ENCODE results near the gene CASZ1.

CASZ1 gene

GRCh38 chr1:10709646-10710045, 86.8 kb downstream of the CASZ1 start:
- Histone ChIP-seq H3K27ac (ENCODE audit: low read depth, low read length) (no peak overlapping the region), H3K36me3 (ENCODE audit: control insufficient read depth in 5 of 5, insufficient read depth in 5 of 5, low read length in 5 of 5) (no peaks in the 10 kb centered on the region), H3K27me3 (ENCODE audit: control insufficient read depth in 5 of 5, insufficient read depth in 4 of 5, low read length in 5 of 5) (peaks cover 23 to 42% (median 30%) of the 10 kb centered on the region in 5 donors), H3K4me1 (ENCODE audit: control insufficient read depth in 5 of 5, insufficient read depth in 5 of 5, low read length in 5 of 5) (peaks cover 0 to 13% (median 2%) of the 10 kb centered on the region in 5 donors), H3K4me3 (ENCODE audit: low read depth in 1 of 5, low read length in 5 of 5) (no peak overlapping the region), H3K9me3 (ENCODE audit: control insufficient read depth in 5 of 5, low read length in 5 of 5) (no peaks in the 10 kb centered on the region), H3K9ac (ENCODE audit: low read length in 5 of 5) (no peak overlapping the region)

DNA sequence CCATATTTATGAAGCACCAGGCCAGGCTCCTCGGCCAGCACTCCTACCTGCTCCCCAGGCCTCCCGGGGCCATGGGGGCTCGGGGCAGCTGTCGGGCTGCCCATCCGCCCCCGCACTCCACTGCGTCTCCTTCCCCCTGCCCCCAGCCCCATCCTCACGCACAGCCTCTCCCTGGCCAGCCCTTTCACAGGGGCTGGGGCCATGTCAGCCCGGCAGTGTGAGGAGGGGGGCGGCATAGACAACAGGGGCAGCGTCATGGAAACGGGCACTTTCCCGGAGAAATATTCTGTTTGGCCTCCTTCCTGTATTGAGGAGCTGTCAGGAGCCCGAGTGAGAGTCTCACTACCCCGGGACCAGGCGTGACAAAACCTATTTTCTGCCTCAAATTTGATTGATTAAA, 87.3 kb downstream of the CASZ1 start:
- Histone ChIP-seq H3K36me3 (ENCODE audit: control insufficient read depth in 5 of 5, insufficient read depth in 5 of 5, low read length in 5 of 5) (no peaks in the 10 kb centered on the region), H3K27me3 (ENCODE audit: control insufficient read depth in 5 of 5, insufficient read depth in 4 of 5, low read length in 5 of 5) (peaks cover 23 to 43% (median 27%) of the 10 kb centered on the region in 5 donors), H3K4me1 (ENCODE audit: control insufficient read depth in 5 of 5, insufficient read depth in 5 of 5, low read length in 5 of 5) (peaks cover 0 to 13% (median 6%) of the 10 kb centered on the region in 5 donors), H3K4me3 (ENCODE audit: low read depth in 1 of 5, low read length in 5 of 5) (no peak overlapping the region), H3K9ac (ENCODE audit: low read length in 5 of 5) (no peak overlapping the region), H3K27ac (ENCODE audit: low read depth, low read length) (no peak overlapping the region), H3K9me3 (ENCODE audit: control insufficient read depth in 5 of 5, low read length in 5 of 5) (no peaks in the 10 kb centered on the region)

DNA sequence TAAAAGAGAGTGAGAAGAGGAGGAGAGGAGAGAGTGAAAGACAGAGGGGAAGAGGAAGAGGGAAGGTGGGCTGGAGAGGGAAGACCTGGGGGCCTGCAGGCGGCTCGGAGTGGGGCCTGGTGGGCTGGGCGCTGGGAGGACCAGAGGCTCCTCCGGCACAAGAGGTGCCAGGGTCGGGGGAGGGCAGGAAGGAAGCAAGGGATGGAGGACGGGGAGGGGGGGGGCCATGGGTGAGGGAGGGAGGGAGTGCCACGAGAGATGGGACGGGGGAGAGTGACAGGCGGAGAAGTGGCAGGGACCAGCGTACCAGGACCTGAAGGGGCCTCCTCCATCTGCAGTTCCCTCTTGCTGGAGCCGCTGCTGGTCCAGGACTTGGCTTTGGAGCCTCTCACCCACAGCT, 87.7 kb downstream of the CASZ1 start:
- Histone ChIP-seq H3K9ac (ENCODE audit: low read length in 5 of 5) (no peak overlapping the region), H3K36me3 (ENCODE audit: control insufficient read depth in 5 of 5, insufficient read depth in 5 of 5, low read length in 5 of 5) (no peaks in the 10 kb centered on the region), H3K4me3 (ENCODE audit: low read depth in 1 of 5, low read length in 5 of 5) (no peak overlapping the region), H3K9me3 (ENCODE audit: control insufficient read depth in 5 of 5, low read length in 5 of 5) (no peaks in the 10 kb centered on the region), H3K27ac (ENCODE audit: low read depth, low read length) (no peak overlapping the region), H3K27me3 (ENCODE audit: control insufficient read depth in 5 of 5, insufficient read depth in 4 of 5, low read length in 5 of 5) (peaks cover 23 to 46% (median 30%) of the 10 kb centered on the region in 5 donors), H3K4me1 (ENCODE audit: control insufficient read depth in 5 of 5, insufficient read depth in 5 of 5, low read length in 5 of 5) (peaks cover 0 to 13% (median 6%) of the 10 kb centered on the region in 5 donors)

GRCh38 chr1:10707208-10707607, 89.2 kb downstream of the CASZ1 start:
- peaks cover 0 to 13% (median 6%) of the 10 kb centered on the region in 5 donors for H3K4me1 ChIP-seq (ENCODE audit: control insufficient read depth in 5 of 5, insufficient read depth in 5 of 5, low read length in 5 of 5)
- H3K27me3 ChIP-seq (ENCODE audit: control insufficient read depth in 5 of 5, insufficient read depth in 4 of 5, low read length in 5 of 5), result peaks cover 22 to 43% (median 27%) of the 10 kb centered on the region in 5 donors

GRCh38 chr1:10706376-10706913, 90.0 kb downstream of the CASZ1 start:
- no peak overlapping the region for H3K9ac ChIP-seq (ENCODE audit: low read length in 5 of 5)
- H3K4me1 ChIP-seq (ENCODE audit: control insufficient read depth in 5 of 5, insufficient read depth in 5 of 5, low read length in 5 of 5), result peaks cover 0 to 13% (median 6%) of the 10 kb centered on the region in 5 donors
- no peaks in the 10 kb centered on the region for H3K9me3 ChIP-seq (ENCODE audit: control insufficient read depth in 5 of 5, low read length in 5 of 5)
- no peaks in the 10 kb centered on the region for H3K36me3 ChIP-seq (ENCODE audit: control insufficient read depth in 5 of 5, insufficient read depth in 5 of 5, low read length in 5 of 5)
- H3K27me3 ChIP-seq (ENCODE audit: control insufficient read depth in 5 of 5, insufficient read depth in 4 of 5, low read length in 5 of 5), result peaks cover 22 to 50% (median 29%) of the 10 kb centered on the region in 5 donors
- no peak overlapping the region for H3K4me3 ChIP-seq (ENCODE audit: low read depth in 1 of 5, low read length in 5 of 5)
- H3K27ac ChIP-seq (ENCODE audit: low read depth, low read length), result no peak overlapping the region

More at GRCh38 chr1:10707208-10707607, 89.2 kb downstream of the CASZ1 start:
- H3K9ac ChIP-seq (ENCODE audit: low read length in 5 of 5), result no peak overlapping the region
- H3K4me3 ChIP-seq (ENCODE audit: low read depth in 1 of 5, low read length in 5 of 5), result no peak overlapping the region
- H3K27ac ChIP-seq (ENCODE audit: low read depth, low read length), result no peak overlapping the region
- no peaks in the 10 kb centered on the region for H3K9me3 ChIP-seq (ENCODE audit: control insufficient read depth in 5 of 5, low read length in 5 of 5)
- no peaks in the 10 kb centered on the region for H3K36me3 ChIP-seq (ENCODE audit: control insufficient read depth in 5 of 5, insufficient read depth in 5 of 5, low read length in 5 of 5)

- no peak overlapping the region for H3K9ac ChIP-seq (ENCODE audit: low read length in 5 of 5)
- no peak overlapping the region for H3K27ac ChIP-seq (ENCODE audit: low read depth, low read length)
- peaks cover 0 to 13% (median 6%) of the 10 kb centered on the region in 5 donors for H3K4me1 ChIP-seq (ENCODE audit: control insufficient read depth in 5 of 5, insufficient read depth in 5 of 5, low read length in 5 of 5)
- H3K9me3 ChIP-seq (ENCODE audit: control insufficient read depth in 5 of 5, low read length in 5 of 5), result no peaks in the 10 kb centered on the region
- no peaks in the 10 kb centered on the region for H3K36me3 ChIP-seq (ENCODE audit: control insufficient read depth in 5 of 5, insufficient read depth in 5 of 5, low read length in 5 of 5)
- H3K27me3 ChIP-seq (ENCODE audit: control insufficient read depth in 5 of 5, insufficient read depth in 4 of 5, low read length in 5 of 5), result peaks cover 21 to 55% (median 29%) of the 10 kb centered on the region in 5 donors
- H3K4me3 ChIP-seq (ENCODE audit: low read depth in 1 of 5, low read length in 5 of 5), result no peak overlapping the region
Measured at GRCh38 chr1:10705953-10706352, 90.5 kb downstream of the CASZ1 start.

DNA sequence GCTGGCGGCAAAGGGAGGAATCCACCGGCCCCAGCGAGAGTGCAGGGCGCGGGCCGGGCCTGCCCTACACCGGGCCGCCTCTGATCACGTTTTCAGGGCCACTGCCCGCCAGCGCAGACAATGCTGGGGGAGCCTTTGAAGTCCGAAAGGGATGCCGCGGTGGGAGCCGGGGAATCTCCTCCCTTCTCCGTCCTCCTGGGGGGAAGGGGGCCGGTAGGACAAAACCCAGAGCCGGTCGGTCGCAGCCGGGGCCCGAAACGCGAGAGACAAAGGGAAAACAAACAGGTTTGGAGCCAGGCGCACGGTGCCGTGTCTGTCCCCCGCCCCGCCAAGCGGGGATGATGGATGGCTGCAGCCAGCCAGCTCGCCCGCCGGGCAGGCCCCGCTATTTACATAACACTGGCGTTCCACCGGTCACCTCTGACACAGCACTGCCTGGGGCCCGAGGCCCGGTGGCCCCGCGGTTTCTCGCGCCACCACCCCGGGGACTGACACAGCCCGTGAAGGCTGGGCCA, 92.0 kb downstream of the CASZ1 start:
- Histone ChIP-seq H3K27ac (ENCODE audit: low read depth, low read length) (no peak overlapping the region), H3K4me3 (ENCODE audit: low read depth in 1 of 5, low read length in 5 of 5) (no peak overlapping the region), H3K9me3 (ENCODE audit: control insufficient read depth in 5 of 5, low read length in 5 of 5) (no peaks in the 10 kb centered on the region), H3K4me1 (ENCODE audit: control insufficient read depth in 5 of 5, insufficient read depth in 5 of 5, low read length in 5 of 5) (peaks cover 0 to 6% (median 3%) of the 10 kb centered on the region in 5 donors), H3K9ac (ENCODE audit: low read length in 5 of 5) (no peak overlapping the region), H3K27me3 (ENCODE audit: control insufficient read depth in 5 of 5, insufficient read depth in 4 of 5, low read length in 5 of 5) (peaks cover 20 to 56% (median 29%) of the 10 kb centered on the region in 5 donors), H3K36me3 (ENCODE audit: control insufficient read depth in 5 of 5, insufficient read depth in 5 of 5, low read length in 5 of 5) (no peaks in the 10 kb centered on the region)

GRCh38 chr1:10703702-10704101, 92.7 kb downstream of the CASZ1 start:
- Histone ChIP-seq H3K36me3 (ENCODE audit: control insufficient read depth in 5 of 5, insufficient read depth in 5 of 5, low read length in 5 of 5) (no peaks in the 10 kb centered on the region), H3K27me3 (ENCODE audit: control insufficient read depth in 5 of 5, insufficient read depth in 4 of 5, low read length in 5 of 5) (peaks cover 18 to 56% (median 29%) of the 10 kb centered on the region in 5 donors), H3K4me3 (ENCODE audit: low read depth in 1 of 5, low read length in 5 of 5) (no peak overlapping the region), H3K9ac (ENCODE audit: low read length in 5 of 5) (no peak overlapping the region), H3K27ac (ENCODE audit: low read depth, low read length) (no peak overlapping the region), H3K9me3 (ENCODE audit: control insufficient read depth in 5 of 5, low read length in 5 of 5) (no peaks in the 10 kb centered on the region), H3K4me1 (ENCODE audit: control insufficient read depth in 5 of 5, insufficient read depth in 5 of 5, low read length in 5 of 5) (peaks cover 0 to 6% (median 0%) of the 10 kb centered on the region in 5 donors)

GRCh38 chr1:10701145-10701544, 95.3 kb downstream of the CASZ1 start:
- H3K4me3 ChIP-seq (ENCODE audit: low read depth in 1 of 5, low read length in 5 of 5), result no peak overlapping the region
- H3K36me3 ChIP-seq (ENCODE audit: control insufficient read depth in 5 of 5, insufficient read depth in 5 of 5, low read length in 5 of 5), result no peaks in the 10 kb centered on the region
- no peak overlapping the region for H3K27ac ChIP-seq (ENCODE audit: low read depth, low read length)
- H3K9ac ChIP-seq (ENCODE audit: low read length in 5 of 5), result no peak overlapping the region
- peaks cover 14 to 45% (median 23%) of the 10 kb centered on the region in 5 donors for H3K27me3 ChIP-seq (ENCODE audit: control insufficient read depth in 5 of 5, insufficient read depth in 4 of 5, low read length in 5 of 5)
- H3K9me3 ChIP-seq (ENCODE audit: control insufficient read depth in 5 of 5, low read length in 5 of 5), result no peaks in the 10 kb centered on the region
- H3K4me1 ChIP-seq (ENCODE audit: control insufficient read depth in 5 of 5, insufficient read depth in 5 of 5, low read length in 5 of 5), result peaks cover 0 to 6% (median 0%) of the 10 kb centered on the region in 5 donors

GRCh38 chr1:10699470-10699835, 97.0 kb downstream of the CASZ1 start:
- Histone ChIP-seq H3K36me3 (ENCODE audit: control insufficient read depth in 5 of 5, insufficient read depth in 5 of 5, low read length in 5 of 5) (no peaks in the 10 kb centered on the region), H3K9ac (ENCODE audit: low read length in 5 of 5) (no peak overlapping the region), H3K4me3 (ENCODE audit: low read depth in 1 of 5, low read length in 5 of 5) (no peak overlapping the region), H3K27ac (ENCODE audit: low read depth, low read length) (no peak overlapping the region), H3K9me3 (ENCODE audit: control insufficient read depth in 5 of 5, low read length in 5 of 5) (no peaks in the 10 kb centered on the region), H3K27me3 (ENCODE audit: control insufficient read depth in 5 of 5, insufficient read depth in 4 of 5, low read length in 5 of 5) (peaks cover 4 to 32% (median 11%) of the 10 kb centered on the region in 5 donors), H3K4me1 (ENCODE audit: control insufficient read depth in 5 of 5, insufficient read depth in 5 of 5, low read length in 5 of 5) (peaks cover 0 to 7% (median 5%) of the 10 kb centered on the region in 5 donors)
